PC-9 (cell line): ENCODE results near the gene HBS1L. TPM values are rescaled to one million over a fixed set of nuclear protein-coding genes. Genes with fewer than 3 reads are reported as not detected.

Experiments used
- BruUV-seq: library from RNA; stranded (reverse); fragments of 400-500 nt; replicated peaks from 2 replicates; lab custom pipeline; 2021; lab: Mats Ljungman, UMichigan
- CTCF ChIA-PET: fragments of 300-600 bp; sonication (Branson Sonifier 250); formaldehyde crosslinking; loops from one replicate; lab custom pipeline; 2022; ENCODE audit warnings: antibody characterized with exemption; lab: Charles Lee
- POLR2A ChIA-PET: fragments of 300-600 bp; sonication (Branson Sonifier 250); formaldehyde crosslinking; loops from one replicate; lab custom pipeline; 2022; ENCODE audit warnings: antibody characterized with exemption; ENCODE audit not compliant: unreplicated experiment; lab: Charles Lee
- DNase-seq, 2 experiments: peaks; one replicate each; pipeline versions ENCODE4 v3.0.0 to v3.0.0-alpha.2; 2015 to 2022; ENCODE audit warnings: mixed read lengths in 1 of 2
- H2AFZ ChIP-seq: fragments of 200-600 bp; sonication (generic); 2 replicates; pipeline ENCODE4 v1.8.1; 2017; ENCODE audit warnings: antibody characterized with exemption
- H3F3A ChIP-seq: fragments of 200-600 bp; sonication (generic); 2 replicates; pipeline ENCODE4 v1.8.1; 2017; ENCODE audit warnings: antibody characterized with exemption, mild to moderate bottlenecking, low read depth; ENCODE audit not compliant: insufficient read depth
- H3K27ac ChIP-seq: fragments of 200-600 bp; sonication (generic); 2 replicates; pipeline ENCODE4 v1.6.1; 2016; ENCODE audit warnings: mixed run types
- H3K27me3 ChIP-seq: fragments of 200-600 bp; sonication (generic); 2 replicates; pipeline ENCODE4 v1.6.1; 2016; ENCODE audit warnings: low read depth, mixed run types; ENCODE audit not compliant: insufficient read depth
- H3K36me3 ChIP-seq: fragments of 200-600 bp; sonication (generic); 2 replicates; pipeline ENCODE4 v1.6.1; 2016; ENCODE audit warnings: low read depth, mixed run types
- H3K4me1 ChIP-seq: fragments of 200-600 bp; sonication (generic); replicated peaks from 2 replicates; pipeline ENCODE4 v1.6.1; 2016; ENCODE audit warnings: mixed run types; ENCODE audit not compliant: insufficient read depth
- H3K4me2 ChIP-seq: fragments of 200-600 bp; sonication (generic); 2 replicates; pipeline ENCODE4 v1.6.1; 2017; ENCODE audit warnings: mixed run types
- H3K4me3 ChIP-seq: fragments of 200-600 bp; sonication (generic); 2 replicates; pipeline ENCODE4 v1.6.1; 2016; ENCODE audit warnings: mixed run types
- H3K79me2 ChIP-seq: fragments of 200-600 bp; sonication (generic); 2 replicates; pipeline ENCODE4 v1.6.1; 2017; ENCODE audit warnings: low read depth, mixed run types
- H3K9me2 ChIP-seq: fragments of 200-600 bp; sonication (generic); 2 replicates; pipeline ENCODE4 v1.8.1; 2017; ENCODE audit warnings: mild to moderate bottlenecking; ENCODE audit not compliant: insufficient read depth
- H3K9me3 ChIP-seq: fragments of 200-600 bp; sonication (generic); 2 replicates; pipeline ENCODE4 v1.8.1; 2016; ENCODE audit warnings: low read depth; ENCODE audit not compliant: insufficient read depth
- H4K20me1 ChIP-seq: fragments of 200-600 bp; sonication (generic); 2 replicates; pipeline ENCODE4 v1.8.1; 2017; ENCODE audit not compliant: insufficient read depth
- EZH2 ChIP-seq: fragments of 200-600 bp; sonication (generic); IDR thresholded peaks from 2 replicates; pipeline ENCODE4 v1.8.0; 2017; ENCODE audit warnings: antibody characterized with exemption, low read depth
- intact Hi-C: fragments of 100-400 bp; cut with micrococcal nuclease; formaldehyde crosslinking; loops from one replicate; pipeline ENCODE4 v1.10.0; 2022; ENCODE audit not compliant: unreplicated experiment
- total RNA-seq: library from RNA; stranded (reverse); gene quantifications from 2 replicates; pipeline ENCODE4 v1.2.3, GENCODE V29; 2021
- TF ChIP-seq, protein P1 (sequence below): fragments of 200-600 bp; sonication (generic); conservative IDR thresholded peaks from 2 replicates; pipeline ENCODE4 v1.6.1; 2017; ENCODE audit warnings: mixed run types, antibody characterized with exemption, mild to moderate bottlenecking, moderate library complexity

The HBS1L gene
- total RNA-seq, 1 experiment from 2014 or later, result 84.4 TPM

DNA sequence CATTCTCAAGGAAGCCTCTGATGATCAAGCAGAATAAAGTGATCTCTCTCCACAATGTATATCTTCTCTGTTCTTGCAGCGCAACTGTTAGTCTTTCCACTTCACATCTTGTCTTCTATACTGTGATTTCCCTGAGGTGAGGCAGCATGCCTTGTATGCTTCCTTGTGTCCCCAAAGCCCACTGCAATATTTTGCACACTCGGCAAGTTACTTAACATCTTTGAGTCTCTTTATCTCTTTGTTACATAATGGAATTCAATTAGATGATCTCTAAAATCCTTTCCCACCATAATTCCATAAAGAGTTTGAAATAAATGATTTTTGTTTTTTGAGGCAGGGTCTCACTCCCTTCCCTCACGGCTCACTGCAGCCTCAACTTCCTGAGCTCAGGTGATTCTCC, 64.4 kb downstream of the HBS1L start:
- H3F3A ChIP-seq, result no peaks in the 10 kb centered on the region
- no peaks in the 10 kb centered on the region for H3K9me2 ChIP-seq
- H3K9me3 ChIP-seq, result no peaks in the 10 kb centered on the region
- TF ChIP-seq, protein P1, sequence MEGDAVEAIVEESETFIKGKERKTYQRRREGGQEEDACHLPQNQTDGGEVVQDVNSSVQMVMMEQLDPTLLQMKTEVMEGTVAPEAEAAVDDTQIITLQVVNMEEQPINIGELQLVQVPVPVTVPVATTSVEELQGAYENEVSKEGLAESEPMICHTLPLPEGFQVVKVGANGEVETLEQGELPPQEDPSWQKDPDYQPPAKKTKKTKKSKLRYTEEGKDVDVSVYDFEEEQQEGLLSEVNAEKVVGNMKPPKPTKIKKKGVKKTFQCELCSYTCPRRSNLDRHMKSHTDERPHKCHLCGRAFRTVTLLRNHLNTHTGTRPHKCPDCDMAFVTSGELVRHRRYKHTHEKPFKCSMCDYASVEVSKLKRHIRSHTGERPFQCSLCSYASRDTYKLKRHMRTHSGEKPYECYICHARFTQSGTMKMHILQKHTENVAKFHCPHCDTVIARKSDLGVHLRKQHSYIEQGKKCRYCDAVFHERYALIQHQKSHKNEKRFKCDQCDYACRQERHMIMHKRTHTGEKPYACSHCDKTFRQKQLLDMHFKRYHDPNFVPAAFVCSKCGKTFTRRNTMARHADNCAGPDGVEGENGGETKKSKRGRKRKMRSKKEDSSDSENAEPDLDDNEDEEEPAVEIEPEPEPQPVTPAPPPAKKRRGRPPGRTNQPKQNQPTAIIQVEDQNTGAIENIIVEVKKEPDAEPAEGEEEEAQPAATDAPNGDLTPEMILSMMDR, result no peak
- TF ChIP-seq EZH2, result no peak
- no TSS peak for BruUV-seq
- CTCF ChIA-PET, result no interaction called here
- H3K27me3 ChIP-seq, result no peaks in the 10 kb centered on the region
- H3K36me3 ChIP-seq, result peaks cover 34% of the 10 kb centered on the region
- no peaks in the 10 kb centered on the region for H3K4me1 ChIP-seq
- no peak overlapping the region for H3K4me2 ChIP-seq
- no peak for DNase-seq
- POLR2A ChIA-PET, result no interaction called here
- intact Hi-C loops, result no loop called here
- 0 out of 2 replicates have a peak, but pooled peaks cover 5% of the 10 kb centered on the region for H4K20me1 ChIP-seq
- no peak overlapping the region for H2AFZ ChIP-seq
- H3K27ac ChIP-seq, result no peak overlapping the region
- H3K4me3 ChIP-seq, result no peak overlapping the region
- H3K79me2 ChIP-seq, result no peaks in the 10 kb centered on the region; the same call in 1 of the 2 replicates

DNA sequence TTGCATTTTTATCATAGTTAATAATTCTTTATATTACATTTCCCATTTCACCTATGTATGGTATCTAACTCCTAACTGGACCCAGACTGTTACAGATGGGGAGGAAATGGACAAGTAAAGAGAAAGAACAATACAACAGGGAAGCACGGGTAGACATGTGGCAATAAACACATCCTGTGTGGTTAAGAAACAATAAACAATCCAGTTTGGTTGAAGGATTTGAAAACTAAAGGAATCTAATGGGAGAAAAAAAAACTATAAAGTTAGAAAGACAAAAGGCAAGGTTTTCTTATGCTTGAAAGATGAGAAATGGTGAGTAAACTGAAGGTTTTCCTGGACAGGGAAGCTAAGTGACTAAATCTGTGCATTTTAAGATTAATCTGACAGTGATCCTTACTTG, 69.8 kb downstream of the HBS1L start:
- BruUV-seq, result no TSS peak
- Histone ChIP-seq H3K27ac (no peak overlapping the region), H3K79me2 (no peaks in the 10 kb centered on the region; the same call in 1 of the 2 replicates), H3K27me3 (no peaks in the 10 kb centered on the region), H2AFZ (no peak overlapping the region), H3K4me3 (no peak overlapping the region), H3K4me1 (no peaks in the 10 kb centered on the region), H3K9me2 (no peaks in the 10 kb centered on the region), H3K36me3 (peaks cover 32% of the 10 kb centered on the region), H3K4me2 (no peak overlapping the region), H3K9me3 (no peaks in the 10 kb centered on the region), H4K20me1 (0 out of 2 replicates have a peak, but pooled peaks cover 5% of the 10 kb centered on the region), H3F3A (no peaks in the 10 kb centered on the region)
- no peak for DNase-seq
- ChIA-PET POLR2A (no interaction called here), CTCF (no interaction called here)
- TF ChIP-seq EZH2, result no peak
- TF ChIP-seq, protein P1, result no peak
- intact Hi-C loops, result no loop called here

DNA sequence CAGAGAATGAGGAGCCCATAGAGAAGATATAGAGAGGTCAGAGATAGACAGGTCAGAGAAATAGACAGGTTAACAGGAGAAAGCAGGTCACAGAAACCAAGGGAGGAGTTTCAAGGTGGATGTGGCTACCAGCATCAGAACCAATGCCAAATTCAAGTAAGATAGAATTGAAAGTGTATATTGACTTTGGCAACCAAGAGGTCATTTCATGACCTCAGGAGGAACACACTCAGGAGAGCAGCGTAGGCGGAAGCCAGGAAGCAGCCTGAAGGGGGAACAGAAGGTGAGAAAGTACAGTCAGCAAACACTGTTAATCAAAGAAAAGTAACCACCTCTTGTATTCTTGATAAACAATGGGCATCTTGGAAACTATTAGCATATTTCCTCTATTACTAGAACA, 70.8 kb downstream of the HBS1L start:
- H3F3A ChIP-seq, result no peaks in the 10 kb centered on the region
- H3K4me3 ChIP-seq, result no peak overlapping the region
- no peak overlapping the region for H2AFZ ChIP-seq
- no peaks in the 10 kb centered on the region for H3K27me3 ChIP-seq
- no peaks in the 10 kb centered on the region for H3K9me2 ChIP-seq
- H3K4me2 ChIP-seq, result no peak overlapping the region
- H4K20me1 ChIP-seq, result 0 out of 2 replicates have a peak, but pooled peaks cover 5% of the 10 kb centered on the region
- no peak for DNase-seq
- POLR2A ChIA-PET, result no interaction called here
- no TSS peak for BruUV-seq
- TF ChIP-seq, protein P1, result no peak
- no peak for TF ChIP-seq EZH2
- peaks cover 31% of the 10 kb centered on the region for H3K36me3 ChIP-seq
- H3K9me3 ChIP-seq, result no peaks in the 10 kb centered on the region
- H3K27ac ChIP-seq, result no peak overlapping the region
- intact Hi-C loops, result no loop called here
- H3K79me2 ChIP-seq, result no peaks in the 10 kb centered on the region; the same call in 1 of the 2 replicates
- no peaks in the 10 kb centered on the region for H3K4me1 ChIP-seq
- CTCF ChIA-PET, result no interaction called here
